RWPE1 (cell line): ENCODE measurements around the gene ST3GAL6.
A peak's percentile ranks its signal among the peaks of the same experiment; 100 is the strongest.

Experiments
- CTCF ChIA-PET: fragments of 350-600 bp; sonication (Branson Sonifier 250); formaldehyde crosslinking; extraction: SDS; loops from one replicate; lab custom pipeline; 2021; lab: Yijun Ruan, JAX
- POLR2A ChIA-PET: fragments of 400-600 bp; formaldehyde crosslinking; extraction: SDS; loops from one replicate; lab custom pipeline; 2020; ENCODE audit warnings: antibody characterized with exemption; ENCODE audit not compliant: low non-redundant PET; lab: Yijun Ruan, JAX
- DNase-seq: peaks from one replicate; pipeline ENCODE4 v3.0.0; 2012; ENCODE audit warnings: low spot score
- H3K27ac ChIP-seq: fragments of 450-650 bp; 2 replicates; pipeline ENCODE4 v1.5.1; 2017
- CTCF ChIP-seq: fragments of 450-650 bp; conservative IDR thresholded peaks from 2 replicates; pipeline ENCODE4 v1.5.1; 2017; ENCODE audit warnings: low read depth, mild to moderate bottlenecking

The ST3GAL6 gene

GRCh38 chr3:98725352-98725751 is 37.8 kb upstream of the ST3GAL6 start:
- DNase-seq = no peak
- POLR2A ChIA-PET = no interaction called here
- no peak overlapping the region for H3K27ac ChIP-seq
- CTCF ChIA-PET = interaction anchor here (0.6 kb wide), 1 partner anchor 340 kb away, joined by 3 read pairs; no protein-coding TSS in a partner anchor
- TF ChIP-seq CTCF = no peak

GRCh38 chr3:98726084-98726483 is 37.1 kb upstream of the ST3GAL6 start:
- no peak overlapping the region for H3K27ac ChIP-seq
- ChIA-PET POLR2A (no interaction called here), CTCF (interaction anchor here (0.6 to 1.2 kb wide), 2 partner anchors 8 to 382 kb away, joined by 3 read pairs; no protein-coding TSS in a partner anchor)
- DNase-seq = no peak
- no peak for TF ChIP-seq CTCF

GRCh38 chr3:98727638-98728037 is 35.5 kb upstream of the ST3GAL6 start:
- no peak overlapping the region for H3K27ac ChIP-seq
- POLR2A ChIA-PET = no interaction called here
- CTCF ChIA-PET = no interaction called here
- TF ChIP-seq CTCF = no peak
- DNase-seq = no peak

GRCh38 chr3:98728672-98729071 is 34.5 kb upstream of the ST3GAL6 start:
- no peak overlapping the region for H3K27ac ChIP-seq
- ChIA-PET POLR2A (no interaction called here), CTCF (interaction anchor here (0.6 kb wide), 1 partner anchor 348 kb away, joined by 4 read pairs; no protein-coding TSS in a partner anchor)
- no peak for DNase-seq
- TF ChIP-seq CTCF = no peak

- no peak for TF ChIP-seq CTCF
- H3K27ac ChIP-seq = no peak overlapping the region
- ChIA-PET POLR2A (no interaction called here), CTCF (no interaction called here)
- DNase-seq = peak; percentile 36
These were observed 32.8 kb upstream of the ST3GAL6 start for GRCh38 chr3:98730338-98730737.

GRCh38 chr3:98730886-98731537 is 32.1 kb upstream of the ST3GAL6 start:
- DNase-seq = no peak
- ChIA-PET CTCF (no interaction called here), POLR2A (no interaction called here)
- no peak overlapping the region for H3K27ac ChIP-seq
- TF ChIP-seq CTCF = no peak
